NT2/D1 (cell line): ENCODE data around the gene MPRIP.

Experiments
- DNase-seq: peaks from one replicate; pipeline ENCODE4 v3.0.0-alpha.2; 2011; ENCODE audit warnings: low read depth, low spot score
- H3K27me3 ChIP-seq: 2 replicates; pipeline ENCODE4 v1.6.0; 2011; ENCODE audit warnings: mild to moderate bottlenecking; ENCODE audit not compliant: insufficient read length, insufficient read depth
- H3K36me3 ChIP-seq: 2 replicates; pipeline ENCODE4 v1.6.1; 2011; ENCODE audit warnings: mild to moderate bottlenecking, low read length, mixed read lengths; ENCODE audit not compliant: insufficient read depth, insufficient read length
- H3K4me1 ChIP-seq: 2 replicates; pipeline ENCODE4 v1.5.1; 2011; ENCODE audit not compliant: insufficient read depth, insufficient read length
- H3K4me3 ChIP-seq: 2 replicates; pipeline ENCODE4 v1.5.1; 2011; ENCODE audit warnings: low read depth; ENCODE audit not compliant: insufficient read length
- H3K9ac ChIP-seq: 2 replicates; pipeline ENCODE4 v1.6.0; 2011; ENCODE audit warnings: low read depth; ENCODE audit not compliant: insufficient read length
- H3K9me3 ChIP-seq: 2 replicates; pipeline ENCODE4 v1.5.1; 2011; ENCODE audit warnings: mild to moderate bottlenecking, low read length; ENCODE audit not compliant: insufficient read depth
- SUZ12 ChIP-seq: IDR thresholded peaks from 2 replicates; pipeline ENCODE4 v1.6.1; 2011; ENCODE audit not compliant: insufficient read length, insufficient read depth; ENCODE audit errors: extremely low read depth
- YY1 ChIP-seq: IDR thresholded peaks from 2 replicates; pipeline ENCODE4 v1.6.1; 2011; ENCODE audit not compliant: insufficient read length, insufficient read depth
- ZNF274 ChIP-seq: IDR thresholded peaks from 2 replicates; pipeline ENCODE4 v1.6.1; 2011; ENCODE audit warnings: mild to moderate bottlenecking, low read depth, low read length

Gene MPRIP

DNA sequence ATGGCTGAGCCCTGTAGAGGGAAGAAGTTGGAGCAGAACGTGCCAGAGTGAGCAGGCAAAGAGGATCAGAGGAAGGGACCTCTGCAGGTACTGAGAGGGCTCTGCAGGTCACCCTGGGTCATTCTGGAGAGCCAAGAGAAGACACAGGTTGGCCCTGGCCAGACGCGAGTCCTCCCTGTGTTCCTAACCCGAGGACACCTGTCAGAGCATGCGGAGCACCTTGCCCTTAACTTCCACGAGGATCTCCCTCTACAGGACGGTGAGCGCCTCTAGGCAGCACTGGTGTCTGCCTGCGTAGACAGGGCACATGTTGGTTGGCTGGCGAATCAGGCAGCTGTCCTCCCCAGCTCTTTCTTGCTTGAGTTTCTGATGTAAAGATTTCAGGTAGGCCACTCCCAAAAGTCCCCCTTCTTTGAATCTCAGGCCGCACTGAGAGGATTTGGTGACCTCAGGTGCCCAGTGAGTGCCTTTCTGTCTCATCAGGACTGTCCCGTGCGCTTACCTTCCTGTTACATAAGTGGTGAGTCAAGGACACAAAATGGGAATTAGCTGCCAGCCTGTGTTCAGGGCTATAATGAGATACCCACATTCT lies 45.3 kb downstream of the MPRIP start:
- peaks cover 5% of the 10 kb centered on the region for H3K4me1 ChIP-seq

DNA sequence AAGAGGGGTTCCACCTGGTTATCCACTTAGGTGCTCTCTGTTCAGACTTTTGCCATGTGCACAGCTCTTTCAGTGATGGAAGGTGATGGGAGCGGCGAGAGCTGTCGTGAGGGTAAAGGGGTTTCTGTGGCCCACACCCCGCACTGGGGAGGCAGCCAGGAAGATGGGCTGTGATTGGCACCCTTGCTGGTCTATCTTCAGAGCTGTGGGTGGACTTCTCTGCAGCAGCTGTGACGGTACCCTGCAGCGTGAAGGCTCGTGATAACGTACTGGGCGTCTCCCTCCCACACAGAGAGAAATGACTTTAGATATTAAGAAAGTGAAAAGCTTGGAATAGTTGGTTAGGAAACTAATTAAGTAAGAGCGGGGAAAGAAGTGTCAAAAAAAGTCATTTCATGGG lies 45.8 kb downstream of the MPRIP start:
- Histone ChIP-seq H3K9me3 (no peaks in the 10 kb centered on the region), H3K4me3 (no peak overlapping the region), H3K36me3 (peaks cover 57% of the 10 kb centered on the region), H3K4me1 (peaks cover 5% of the 10 kb centered on the region), H3K9ac (no peak overlapping the region), H3K27me3 (no peaks in the 10 kb centered on the region)
- no peak for TF ChIP-seq SUZ12
- TF ChIP-seq ZNF274, result no peak
- no peak for TF ChIP-seq YY1
- DNase-seq, result no peak

More for the DNA sequence above, 45.3 kb downstream of the MPRIP start:
- TF ChIP-seq ZNF274 (no peak), SUZ12 (no peak), YY1 (no peak)
- Histone ChIP-seq H3K4me3 (no peak overlapping the region), H3K9ac (no peak overlapping the region), H3K9me3 (no peaks in the 10 kb centered on the region), H3K36me3 (peaks cover 63% of the 10 kb centered on the region), H3K27me3 (no peaks in the 10 kb centered on the region)
- DNase-seq, result no peak

DNA sequence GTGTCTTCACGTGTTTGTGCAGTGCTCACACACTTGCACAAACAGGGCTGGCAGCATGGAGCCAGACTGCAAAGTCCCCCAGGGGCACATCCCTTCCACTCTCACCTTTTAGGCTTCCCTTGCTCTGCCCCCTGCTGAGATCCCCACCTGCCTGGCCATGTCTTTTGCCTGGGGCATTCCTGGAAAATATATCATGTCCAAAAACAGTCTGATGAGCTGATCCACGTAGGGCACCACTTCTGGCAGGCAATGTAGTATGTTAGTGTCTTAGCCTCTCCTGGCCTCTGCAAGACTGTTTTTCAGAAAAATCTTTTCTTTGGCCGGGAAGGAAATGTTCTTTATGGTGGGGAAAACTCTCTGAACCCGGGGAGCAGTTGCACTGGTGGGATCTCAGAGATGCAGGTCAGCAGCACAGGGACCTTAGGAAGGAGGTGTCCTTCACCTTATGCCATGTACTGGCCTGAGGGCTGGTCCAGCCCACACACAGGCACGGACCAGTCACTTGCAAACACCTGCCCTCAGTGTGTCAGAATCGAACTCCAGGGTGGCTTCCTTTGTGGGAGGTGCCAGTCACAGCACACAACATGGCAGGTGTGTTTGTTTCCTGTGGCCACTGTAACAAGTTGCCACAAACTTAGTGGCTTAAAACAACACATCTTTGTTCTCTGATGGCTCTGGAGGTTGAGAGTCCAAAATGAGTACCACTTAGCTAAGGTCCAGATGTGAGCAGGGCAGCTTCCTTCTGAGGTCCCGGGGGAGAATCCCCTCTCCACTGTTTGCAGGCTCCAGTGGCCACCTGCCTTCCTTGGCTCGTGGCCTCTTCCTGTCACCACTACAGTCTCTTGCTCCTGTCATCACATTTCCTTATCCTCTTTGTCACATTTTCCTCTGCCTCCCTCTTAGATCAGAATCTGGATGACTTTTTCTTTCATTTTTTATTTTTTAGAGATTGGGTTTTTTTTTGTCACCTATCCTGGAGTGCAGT lies 46.6 kb downstream of the MPRIP start:
- H3K9me3 ChIP-seq, result no peaks in the 10 kb centered on the region
- H3K4me1 ChIP-seq, result peaks cover 7% of the 10 kb centered on the region
- H3K9ac ChIP-seq, result no peak overlapping the region
- H3K27me3 ChIP-seq, result no peaks in the 10 kb centered on the region
- DNase-seq, result no peak
- TF ChIP-seq SUZ12, result no peak
- TF ChIP-seq ZNF274, result no peak
- no peak for TF ChIP-seq YY1
- H3K36me3 ChIP-seq, result peaks cover 52% of the 10 kb centered on the region
- H3K4me3 ChIP-seq, result no peak overlapping the region

DNA sequence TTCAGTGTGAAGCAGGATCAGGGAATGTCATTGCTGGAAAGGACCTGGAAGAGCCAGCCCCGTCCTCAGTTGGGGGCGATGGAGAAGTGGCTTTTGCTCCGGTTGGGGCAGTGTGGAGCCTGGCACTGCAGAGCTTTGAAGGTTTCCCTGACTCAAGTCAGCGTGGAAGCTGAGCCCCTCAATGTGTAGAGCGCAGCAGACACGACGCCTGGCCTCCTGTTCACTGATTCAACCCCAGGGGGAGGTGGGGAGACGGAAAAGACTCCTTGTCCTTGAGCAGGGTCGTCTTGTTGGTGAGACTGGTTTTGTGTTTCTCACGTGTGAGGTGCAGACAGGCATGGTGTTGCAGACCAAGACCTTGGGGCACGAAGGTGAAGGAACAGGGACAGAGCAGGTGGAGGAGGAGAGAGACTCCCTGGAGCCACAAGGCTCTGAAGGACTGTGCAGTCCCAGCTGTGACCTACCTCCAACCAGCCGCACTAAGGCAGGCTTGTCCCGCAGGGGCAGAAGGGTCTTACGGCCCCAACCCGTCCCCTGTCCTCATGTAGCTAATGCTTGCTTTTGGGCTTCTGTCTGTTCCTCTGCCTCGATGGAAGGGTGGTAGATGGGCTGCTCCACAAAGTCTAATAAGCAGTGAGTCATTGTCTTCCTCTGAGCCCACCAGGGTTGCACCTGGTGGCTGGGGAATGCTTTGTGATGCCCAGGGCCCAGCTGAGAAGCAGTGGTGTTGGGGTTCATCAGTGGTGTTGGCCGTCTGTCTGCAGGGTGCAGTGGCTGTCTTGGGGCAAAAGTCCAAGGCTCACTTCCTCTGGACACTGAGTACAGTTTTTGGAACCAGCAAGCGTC lies 47.8 kb downstream of the MPRIP start:
- Histone ChIP-seq H3K9me3 (no peaks in the 10 kb centered on the region), H3K27me3 (no peaks in the 10 kb centered on the region), H3K9ac (no peak overlapping the region), H3K4me1 (peaks cover 10% of the 10 kb centered on the region), H3K4me3 (no peak overlapping the region), H3K36me3 (peaks cover 40% of the 10 kb centered on the region)
- TF ChIP-seq YY1, result no peak
- no peak for TF ChIP-seq ZNF274
- no peak for TF ChIP-seq SUZ12
- DNase-seq, result no peak

DNA sequence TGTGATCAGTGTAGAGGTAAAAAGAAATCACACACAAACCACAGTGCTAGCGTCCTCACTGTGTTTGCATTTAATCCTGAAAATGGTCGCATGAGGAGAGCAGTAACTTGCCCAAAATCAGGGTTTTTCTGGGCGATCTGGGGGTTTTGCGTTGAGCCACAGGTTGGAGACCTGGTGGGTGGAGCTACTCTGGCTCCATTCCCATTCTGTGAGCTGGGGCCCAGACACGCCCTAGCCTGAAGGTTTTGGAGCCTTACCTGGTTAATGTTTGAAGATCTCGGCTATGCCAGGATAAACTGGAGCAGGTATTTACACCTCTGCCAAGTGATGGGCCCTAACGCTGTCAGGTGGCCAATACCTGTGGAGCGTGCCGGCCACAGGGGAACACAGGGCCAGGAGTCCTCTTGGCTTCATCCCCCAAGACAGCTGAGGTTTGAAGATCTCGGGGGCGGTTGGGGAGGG lies 48.4 kb downstream of the MPRIP start:
- Histone ChIP-seq H3K9ac (no peak overlapping the region), H3K4me3 (no peak overlapping the region), H3K27me3 (no peaks in the 10 kb centered on the region), H3K9me3 (no peaks in the 10 kb centered on the region), H3K36me3 (peaks cover 39% of the 10 kb centered on the region), H3K4me1 (peaks cover 16% of the 10 kb centered on the region)
- no peak for DNase-seq
- TF ChIP-seq SUZ12 (no peak), ZNF274 (no peak), YY1 (no peak)

DNA sequence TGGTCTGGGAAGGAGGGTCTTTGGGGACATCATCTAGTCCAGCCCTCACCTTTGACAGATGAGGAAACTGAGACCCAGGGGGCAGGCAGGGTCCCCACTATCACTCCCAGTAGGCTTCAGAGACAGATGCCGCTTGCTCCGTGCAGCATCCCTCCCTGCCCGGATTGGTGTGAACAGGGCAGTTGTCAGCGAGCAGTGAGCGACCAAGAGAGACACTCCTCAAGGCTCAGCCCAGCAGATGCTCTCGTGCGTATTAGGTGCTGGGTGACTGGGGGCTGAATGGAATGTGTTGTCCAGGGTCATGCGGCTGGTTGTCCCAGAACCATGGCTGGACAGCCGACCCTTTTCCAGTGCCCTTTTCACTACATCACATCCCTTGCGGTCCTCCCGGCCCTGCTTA lies 49.0 kb downstream of the MPRIP start:
- no peak for TF ChIP-seq YY1
- TF ChIP-seq ZNF274, result no peak
- Histone ChIP-seq H3K36me3 (peaks cover 41% of the 10 kb centered on the region), H3K4me3 (no peak overlapping the region), H3K4me1 (peaks cover 20% of the 10 kb centered on the region), H3K27me3 (no peaks in the 10 kb centered on the region), H3K9ac (no peak overlapping the region), H3K9me3 (no peaks in the 10 kb centered on the region)
- no peak for DNase-seq
